Heart right ventricle (tissue), 16 donors: ENCODE results near the gene F11. TPM values are rescaled to one million over a fixed set of nuclear protein-coding genes. Genes with fewer than 3 reads are reported as not detected.

Experiments used
- ATAC-seq, 8 donors: fragments of 200-7000 bp; cut with Tn5 transposase; one replicate each; pipeline ENCODE4 v1.9.1; 2020; ENCODE audit warnings: mild to moderate bottlenecking in 8 of 8, moderate library complexity in 8 of 8, moderate number of reproducible peaks in 1 of 8
- DNase-seq, 2 donors: peaks; one replicate each; pipeline ENCODE4 v3.0.0-alpha.2; 2020
- H3K27ac ChIP-seq, 10 donors: fragments of 200-600 bp; sonication (generic) in 2 of 10; one replicate each; pipeline versions ENCODE4 v1.5.0 to v1.8.0; 2020 to 2022; ENCODE audit warnings: mild to moderate bottlenecking in 3 of 10
- H3K27me3 ChIP-seq, 7 donors: fragments of 200-600 bp; one replicate each; pipeline ENCODE4 v1.8.0; 2021 to 2022; ENCODE audit warnings: mild to moderate bottlenecking in 2 of 7
- H3K36me3 ChIP-seq, 9 donors: fragments of 200-600 bp; sonication (generic) in 1 of 9; one replicate each; pipeline versions ENCODE4 v1.5.0 to v1.8.0; 2020 to 2022; ENCODE audit warnings: mild to moderate bottlenecking in 2 of 9
- H3K4me1 ChIP-seq, 9 donors: fragments of 200-600 bp; sonication (generic) in 1 of 9; one replicate each; pipeline versions ENCODE4 v1.5.0 to v1.8.0; 2020 to 2022; ENCODE audit warnings: mild to moderate bottlenecking in 4 of 9
- H3K4me3 ChIP-seq, 10 donors: fragments of 200-600 bp; sonication (generic) in 2 of 10; one replicate each; pipeline versions ENCODE4 v1.5.0 to v1.8.0; 2020 to 2022; ENCODE audit warnings: mild to moderate bottlenecking in 7 of 10, moderate library complexity in 2 of 10
- H3K9me3 ChIP-seq, 11 donors: fragments of 200-600 bp in 10 of 11; sonication (generic) in 2 of 11; one replicate each; pipeline versions ENCODE4 v1.5.0 to v1.8.0; 2013 to 2022; ENCODE audit warnings: mild to moderate bottlenecking in 2 of 11, control low read depth in 1 of 11, moderate library complexity in 1 of 11
- WGBS, 2 donors: extraction: QIAGEN DNeasy Blood & Tissue Kit; methylation state at CpG; one replicate each; pipeline ENCODE4 v1.1.7; 2013; ENCODE audit warnings: inconsistent platforms in 1 of 2; 5-methylcytosine and 5-hydroxymethylcytosine counted together
- intact Hi-C, 10 donors: fragments of 100-400 bp; cut with DNase I; formaldehyde crosslinking; loops; one replicate each; pipeline versions ENCODE4 v1.11.1 to v1.14.2; 2022
- polyA plus RNA-seq, 2 donors: library from polyadenylated mRNA; stranded (reverse); fragments of 200-250 nt; gene quantifications; one replicate each; pipeline ENCODE4 v1.2.3, GENCODE V29; 2013
- total RNA-seq, 10 donors: library from RNA; stranded (reverse); fragmentation: NEBNext Ultra II Directional in 3 of 10; extraction: Animal tissue kit (Norgen Biotek cat#: 25700) in 3 of 10; gene quantifications; one replicate each; pipeline versions ENCODE4 v1.2.1 to v1.2.4, GENCODE V29; 2021 to 2023
- TF ChIP-seq, protein P1 (sequence below), 9 donors: fragments of 200-600 bp; sonication (generic) in 2 of 9; IDR thresholded peaks; one replicate each; pipeline versions ENCODE4 v1.5.0 to v1.8.0; 2021 to 2022; ENCODE audit warnings: antibody characterized with exemption in 9 of 9, mild to moderate bottlenecking in 5 of 9, moderate library complexity in 1 of 9
- donor health status: Arrhythmogenic right ventricular cardiomyopathy.
- donor health status: ischemic (EF 13 %, LVEDD 7.1; RV severe dilation, severe dysfunction).
- donor health status: healthy with polysubstance abuse.
- donor health status: DM: no; HTN: yes; CAD: no.
- donor health status: DM: no; HTN: no; CAD: no.
- donor health status: ischemic (EF 25% LVEDD 6.9; RV normal size, moderate dysfunction).
- donor health status: ischemic (EF 25% LVEDD 5.7; RV mildly dilated, moderate dysfunction).
- donor health status: healthy.
- donor health status: DM: yes; HTN: yes; CAD: no.
- donor health status: Ischemic cardiomyopathy.
- donor health status: ischemic (EF 35%, LVEDD 5.7; RV mildly dilated, moderate dysfunction).
- donor health status: nonischemic (EF 11% LVEDD 7.7; RV severe dilation, severe dysfunction).
- donor health status: DM: yes; HTN: yes; CAD: no.
- donor health status: PGD.
- donor health status: ischemic (EF 29% LVEDD 5.4; RV normal size, mild dysfunction).
- donor health status: nonischemic (EF 23%, LVEDD 6.1; RV moderate dilation, normal function).

The F11 gene
- total and polyA plus RNA-seq, 12 donors: 0.09 to 0.37 (median 0.16) TPM; not detected in 9

- ATAC-seq (no peak), DNase-seq (no peak)
- TF ChIP-seq, protein P1, sequence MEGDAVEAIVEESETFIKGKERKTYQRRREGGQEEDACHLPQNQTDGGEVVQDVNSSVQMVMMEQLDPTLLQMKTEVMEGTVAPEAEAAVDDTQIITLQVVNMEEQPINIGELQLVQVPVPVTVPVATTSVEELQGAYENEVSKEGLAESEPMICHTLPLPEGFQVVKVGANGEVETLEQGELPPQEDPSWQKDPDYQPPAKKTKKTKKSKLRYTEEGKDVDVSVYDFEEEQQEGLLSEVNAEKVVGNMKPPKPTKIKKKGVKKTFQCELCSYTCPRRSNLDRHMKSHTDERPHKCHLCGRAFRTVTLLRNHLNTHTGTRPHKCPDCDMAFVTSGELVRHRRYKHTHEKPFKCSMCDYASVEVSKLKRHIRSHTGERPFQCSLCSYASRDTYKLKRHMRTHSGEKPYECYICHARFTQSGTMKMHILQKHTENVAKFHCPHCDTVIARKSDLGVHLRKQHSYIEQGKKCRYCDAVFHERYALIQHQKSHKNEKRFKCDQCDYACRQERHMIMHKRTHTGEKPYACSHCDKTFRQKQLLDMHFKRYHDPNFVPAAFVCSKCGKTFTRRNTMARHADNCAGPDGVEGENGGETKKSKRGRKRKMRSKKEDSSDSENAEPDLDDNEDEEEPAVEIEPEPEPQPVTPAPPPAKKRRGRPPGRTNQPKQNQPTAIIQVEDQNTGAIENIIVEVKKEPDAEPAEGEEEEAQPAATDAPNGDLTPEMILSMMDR (IDR thresholded peaks at IDR 0.05): no peak
- no peaks in the 10 kb centered on the region for H3K36me3 ChIP-seq
- intact Hi-C loops: loop anchor here in 6 of 10 donors (2.0 to 5.0 kb wide), 3 partner anchors 173 to 288 kb away; no protein-coding TSS in a partner anchor
- WGBS, 2 donors: 81 to 83% methylated on average over 5 of the region's 5 CpGs
- peaks cover 0 to 10% (median 0%) of the 10 kb centered on the region in 9 donors for H3K4me1 ChIP-seq
- H3K9me3 ChIP-seq: no peaks in the 10 kb centered on the region
- no peak overlapping the region for H3K27ac ChIP-seq
- H3K4me3 ChIP-seq: no peak overlapping the region
- H3K27me3 ChIP-seq: peaks cover 6 to 93% (median 48%) of the 10 kb centered on the region in 7 donors
These were observed 33.3 kb downstream of the F11 start for GRCh38 chr4:186299291-186299690.

DNA sequence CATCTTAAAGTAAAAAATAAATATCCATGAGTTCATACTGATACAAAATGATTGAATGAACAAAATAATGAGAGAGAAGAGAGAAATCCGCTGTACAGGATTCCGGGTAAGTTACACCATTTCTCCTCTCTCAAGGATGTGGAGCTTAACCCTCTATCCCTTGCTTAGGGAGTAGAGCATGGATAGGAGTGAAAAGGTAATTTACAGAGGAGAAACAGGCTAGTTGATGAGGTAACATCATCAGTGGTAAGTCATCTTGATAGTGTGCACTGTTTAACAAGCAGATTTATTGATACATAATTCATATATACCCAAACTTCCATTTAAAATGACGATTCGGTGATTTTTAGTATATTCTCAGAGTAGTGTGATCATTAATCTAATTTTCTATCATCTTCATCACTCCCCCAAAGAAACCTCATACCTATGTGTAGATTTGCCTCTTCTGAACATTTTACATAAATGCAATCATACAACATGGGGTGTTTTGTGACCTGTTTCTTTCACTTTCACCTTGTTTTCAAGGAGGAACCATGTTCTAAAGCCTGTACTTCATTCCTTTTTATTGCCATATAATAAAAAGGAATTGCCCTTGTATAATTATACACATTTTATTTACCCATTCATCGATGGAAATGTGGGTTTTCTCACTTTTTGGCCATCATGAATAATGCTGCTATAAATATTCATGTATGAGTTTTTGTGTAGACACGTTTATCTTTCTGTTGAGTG is 34.8 kb downstream of the F11 start:
- Histone ChIP-seq H3K9me3 (no peaks in the 10 kb centered on the region), H3K27me3 (peaks cover 6 to 93% (median 51%) of the 10 kb centered on the region in 7 donors), H3K27ac (no peak overlapping the region), H3K4me1 (peaks cover 0 to 10% (median 0%) of the 10 kb centered on the region in 9 donors), H3K4me3 (no peak overlapping the region), H3K36me3 (no peaks in the 10 kb centered on the region)
- intact Hi-C loops: no loop called here
- no peak for DNase-seq
- 82 to 87% methylated on average over 6 of the region's 6 CpGs for WGBS, 2 donors
- TF ChIP-seq, protein P1 (IDR thresholded peaks at IDR 0.05): no peak
- ATAC-seq: no peak

- intact Hi-C loops: no loop called here
- Histone ChIP-seq H3K9me3 (no peaks in the 10 kb centered on the region), H3K27me3 (peaks cover 0 to 72% (median 22%) of the 10 kb centered on the region in 7 donors), H3K4me3 (no peak overlapping the region), H3K4me1 (peaks cover 0 to 11% (median 0%) of the 10 kb centered on the region in 9 donors), H3K27ac (no peak overlapping the region), H3K36me3 (no peaks in the 10 kb centered on the region)
- ATAC-seq: no peak
- TF ChIP-seq, protein P1 (IDR thresholded peaks at IDR 0.05): no peak
- 90 to 93% methylated on average over 5 of the region's 5 CpGs for WGBS, 2 donors
- no peak for DNase-seq
These were observed 38.2 kb downstream of the F11 start for GRCh38 chr4:186304216-186304615.

- DNase-seq (no peak), ATAC-seq (no peak)
- Histone ChIP-seq H3K4me1 (peaks cover 0 to 11% (median 0%) of the 10 kb centered on the region in 9 donors), H3K27me3 (peaks cover 0 to 71% (median 19%) of the 10 kb centered on the region in 7 donors), H3K27ac (no peak overlapping the region), H3K36me3 (no peaks in the 10 kb centered on the region), H3K4me3 (no peak overlapping the region), H3K9me3 (no peaks in the 10 kb centered on the region)
- TF ChIP-seq, protein P1 (IDR thresholded peaks at IDR 0.05): no peak
- intact Hi-C loops: no loop called here
- 41 to 47% methylated on average over 13 of the region's 13 CpGs for WGBS, 2 donors
These were observed 39.0 kb downstream of the F11 start for GRCh38 chr4:186304866-186305505.
